A549 (cell line): Measurements from ENCODE around the gene EXOSC5.

Source experiments
- EHMT2 ChIP-seq: fragments of 200-600 bp; sonication (generic); IDR thresholded peaks from 2 replicates; pipeline ENCODE4 v1.6.1; 2016; ENCODE audit warnings: antibody characterized with exemption, low read depth, mild to moderate bottlenecking, moderate library complexity
- ELK1 ChIP-seq: fragments of 150-350 bp; IDR thresholded peaks from 2 replicates; pipeline ENCODE4 v1.6.1; 2014; ENCODE audit warnings: low read depth, mild to moderate bottlenecking, low read length
- EP300 ChIP-seq, 2 experiments: fragments of >200 bp; sonication (Bioruptor Twin); formaldehyde crosslinking; IDR thresholded peaks; 2 replicates in 1 of 2; 3 replicates in 1 of 2; pipeline ENCODE4 v1.6.1; 2016 to 2017
- GATA3 ChIP-seq: IDR thresholded peaks from 2 replicates; pipeline ENCODE4 v1.6.1; 2012; ENCODE audit warnings: borderline replicate concordance
- JUN ChIP-seq, 2 experiments: fragments of >200 bp; sonication (Bioruptor Twin); formaldehyde crosslinking; IDR thresholded peaks; 2 replicates in 1 of 2; 3 replicates in 1 of 2; pipeline ENCODE4 v1.6.1; 2016 to 2017
- MAZ ChIP-seq: fragments of 150-350 bp; IDR thresholded peaks from 2 replicates; pipeline ENCODE4 v1.6.1; 2014; ENCODE audit warnings: antibody characterized with exemption, low read depth, low read length, borderline replicate concordance
- MYC ChIP-seq: IDR thresholded peaks from 2 replicates; pipeline ENCODE4 v1.6.1; 2012; ENCODE audit warnings: mild to moderate bottlenecking, inconsistent platforms, low read length, improper control_type of control experiment, borderline replicate concordance
- NPAS2 ChIP-seq: fragments of 250-450 bp; sonication (Bioruptor Pico); IDR thresholded peaks from 2 replicates; pipeline ENCODE4 v1.8.0; 2022; ENCODE audit warnings: mild to moderate bottlenecking, moderate library complexity, borderline replicate concordance
- POLR2A ChIP-seq: IDR thresholded peaks from 2 replicates; pipeline ENCODE4 v1.6.1; 2012; ENCODE audit warnings: mild to moderate bottlenecking, low read length
- RFX5 ChIP-seq: fragments of 450-650 bp; IDR thresholded peaks from 2 replicates; pipeline ENCODE4 v1.7.1; 2014; ENCODE audit warnings: antibody characterized with exemption, mild to moderate bottlenecking, moderate library complexity
- TP53 ChIP-seq: fragments of 250-450 bp; sonication (Bioruptor Pico); IDR thresholded peaks from 2 replicates; pipeline ENCODE4 v1.5.0; 2021; ENCODE audit warnings: mild to moderate bottlenecking, moderate library complexity
- TF ChIP-seq, protein P1 (sequence below): fragments of >200 bp; sonication (Bioruptor Twin); formaldehyde crosslinking; IDR thresholded peaks from 3 replicates; pipeline ENCODE4 v1.5.1; 2016

DNA sequence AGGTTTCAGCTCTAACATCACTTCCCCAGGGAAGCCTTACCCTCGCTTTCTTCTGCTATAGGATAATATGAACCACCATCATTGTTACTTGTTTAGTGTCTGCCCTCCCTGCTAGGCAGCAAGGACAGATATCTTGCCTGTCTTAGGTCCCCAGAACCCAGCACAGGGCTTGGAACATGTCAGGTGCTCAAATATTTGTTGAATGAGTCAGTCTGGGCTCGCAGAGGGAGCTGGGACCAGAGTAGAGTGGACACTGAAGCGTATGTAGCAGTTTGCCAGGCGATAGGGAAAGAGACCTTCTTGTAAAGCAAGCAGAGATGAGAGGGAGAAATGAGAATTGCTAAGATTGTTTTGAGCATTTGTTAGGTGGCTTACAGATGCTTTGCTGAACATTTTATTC is 12.1 kb upstream of the EXOSC5 start:
- TF ChIP-seq EHMT2, result no peak
- TF ChIP-seq MAZ, result no peak
- TF ChIP-seq, protein P1, sequence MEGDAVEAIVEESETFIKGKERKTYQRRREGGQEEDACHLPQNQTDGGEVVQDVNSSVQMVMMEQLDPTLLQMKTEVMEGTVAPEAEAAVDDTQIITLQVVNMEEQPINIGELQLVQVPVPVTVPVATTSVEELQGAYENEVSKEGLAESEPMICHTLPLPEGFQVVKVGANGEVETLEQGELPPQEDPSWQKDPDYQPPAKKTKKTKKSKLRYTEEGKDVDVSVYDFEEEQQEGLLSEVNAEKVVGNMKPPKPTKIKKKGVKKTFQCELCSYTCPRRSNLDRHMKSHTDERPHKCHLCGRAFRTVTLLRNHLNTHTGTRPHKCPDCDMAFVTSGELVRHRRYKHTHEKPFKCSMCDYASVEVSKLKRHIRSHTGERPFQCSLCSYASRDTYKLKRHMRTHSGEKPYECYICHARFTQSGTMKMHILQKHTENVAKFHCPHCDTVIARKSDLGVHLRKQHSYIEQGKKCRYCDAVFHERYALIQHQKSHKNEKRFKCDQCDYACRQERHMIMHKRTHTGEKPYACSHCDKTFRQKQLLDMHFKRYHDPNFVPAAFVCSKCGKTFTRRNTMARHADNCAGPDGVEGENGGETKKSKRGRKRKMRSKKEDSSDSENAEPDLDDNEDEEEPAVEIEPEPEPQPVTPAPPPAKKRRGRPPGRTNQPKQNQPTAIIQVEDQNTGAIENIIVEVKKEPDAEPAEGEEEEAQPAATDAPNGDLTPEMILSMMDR, result no peak
- no peak for TF ChIP-seq ELK1
- TF ChIP-seq GATA3, result no peak
- TF ChIP-seq POLR2A, result no peak
- TF ChIP-seq MYC, result no peak
- TF ChIP-seq NPAS2 (CRISPR knock-in tag), result no peak
- no peak for TF ChIP-seq TP53
- TF ChIP-seq JUN (IDR thresholded peaks at IDR 0.05), result no peak
- no peak for TF ChIP-seq RFX5
- TF ChIP-seq EP300 (IDR thresholded peaks at IDR 0.05), result no peak
